Midbrain (tissue), 1 donor: ENCODE data around the gene SP6.

Experiments
- DNase-seq: peaks from one replicate; lab custom pipeline; 2025; lab: John Stamatoyannopoulos, UW

The SP6 gene

GRCh38 chr17:47856830-47857229 lies 5.9 kb upstream of the SP6 start:
- DNase-seq = no peak

- no peak for DNase-seq
Measured at GRCh38 chr17:47855737-47856136, 4.8 kb upstream of the SP6 start.

GRCh38 chr17:47853616-47854015 lies 2.7 kb upstream of the SP6 start:
- DNase-seq = no peak

- DNase-seq = no peak
Measured at GRCh38 chr17:47852113-47852949, 1.4 kb upstream of the SP6 start.

GRCh38 chr17:47851764-47852112 lies 775 bp upstream of the SP6 start:
- no peak for DNase-seq

GRCh38 chr17:47850373-47850691 lies 631 bp downstream of the SP6 start:
- no peak for DNase-seq

GRCh38 chr17:47848198-47848513 lies 2.8 kb downstream of the SP6 start:
- no peak for DNase-seq

GRCh38 chr17:47847341-47848197 lies 3.4 kb downstream of the SP6 start:
- DNase-seq = no peak

GRCh38 chr17:47846716-47847340 lies 4.1 kb downstream of the SP6 start:
- DNase-seq = no peak

- no peak for DNase-seq
Measured at GRCh38 chr17:47845716-47846075, 5.3 kb downstream of the SP6 start.

- DNase-seq = no peak
Measured at GRCh38 chr17:47844814-47845715, 5.9 kb downstream of the SP6 start.

GRCh38 chr17:47844227-47844626 lies 6.7 kb downstream of the SP6 start:
- DNase-seq = no peak

- no peak for DNase-seq
Measured at GRCh38 chr17:47843391-47843730, 7.6 kb downstream of the SP6 start.

GRCh38 chr17:47841488-47842291 lies 9.3 kb downstream of the SP6 start:
- DNase-seq = no peak

- peak; percentile 86 for DNase-seq
Measured at GRCh38 chr17:47840742-47841487, 10.0 kb downstream of the SP6 start, which contains the start of gene SCRN2. Gene SCRN2 (minus strand): TSS chr17:47841273. CDS start chr17:47840843, 430 bp downstream.

GRCh38 chr17:47840001-47840741 lies 10.8 kb downstream of the SP6 start:
- DNase-seq = no peak

GRCh38 chr17:47839071-47839470 lies 11.9 kb downstream of the SP6 start:
- DNase-seq = no peak

GRCh38 chr17:47838636-47839035 lies 12.3 kb downstream of the SP6 start:
- DNase-seq = no peak

GRCh38 chr17:47837401-47838039 lies 13.4 kb downstream of the SP6 start:
- DNase-seq = no peak
